KOPT-K1 (cell line): ENCODE results near the gene CACUL1.
"Not testable (repeated sequence)": the region's sequence is repeated elsewhere in the genome, so short reads cannot be mapped to it uniquely, and the experiment has no call there.

Experiments
- H3K27ac ChIP-seq: fragments of 200-600 bp; sonication (generic); 2 replicates; pipeline ENCODE4 v1.5.1; 2016; ENCODE audit warnings: antibody characterized with exemption, mild to moderate bottlenecking, low read depth, low read length; ENCODE audit not compliant: poor library complexity, severe bottlenecking
- H3K36me3 ChIP-seq: fragments of 200-600 bp; sonication (generic); 2 replicates; pipeline ENCODE4 v1.5.1; 2017; ENCODE audit warnings: antibody characterized with exemption, mild to moderate bottlenecking, low read length, moderate library complexity; ENCODE audit not compliant: insufficient read depth
- H3K9me3 ChIP-seq: fragments of 200-600 bp; sonication (generic); 2 replicates; pipeline ENCODE4 v1.5.1; 2017; ENCODE audit warnings: antibody characterized with exemption, low read length, mild to moderate bottlenecking; ENCODE audit not compliant: insufficient read depth, poor library complexity, severe bottlenecking

CACUL1 gene

DNA sequence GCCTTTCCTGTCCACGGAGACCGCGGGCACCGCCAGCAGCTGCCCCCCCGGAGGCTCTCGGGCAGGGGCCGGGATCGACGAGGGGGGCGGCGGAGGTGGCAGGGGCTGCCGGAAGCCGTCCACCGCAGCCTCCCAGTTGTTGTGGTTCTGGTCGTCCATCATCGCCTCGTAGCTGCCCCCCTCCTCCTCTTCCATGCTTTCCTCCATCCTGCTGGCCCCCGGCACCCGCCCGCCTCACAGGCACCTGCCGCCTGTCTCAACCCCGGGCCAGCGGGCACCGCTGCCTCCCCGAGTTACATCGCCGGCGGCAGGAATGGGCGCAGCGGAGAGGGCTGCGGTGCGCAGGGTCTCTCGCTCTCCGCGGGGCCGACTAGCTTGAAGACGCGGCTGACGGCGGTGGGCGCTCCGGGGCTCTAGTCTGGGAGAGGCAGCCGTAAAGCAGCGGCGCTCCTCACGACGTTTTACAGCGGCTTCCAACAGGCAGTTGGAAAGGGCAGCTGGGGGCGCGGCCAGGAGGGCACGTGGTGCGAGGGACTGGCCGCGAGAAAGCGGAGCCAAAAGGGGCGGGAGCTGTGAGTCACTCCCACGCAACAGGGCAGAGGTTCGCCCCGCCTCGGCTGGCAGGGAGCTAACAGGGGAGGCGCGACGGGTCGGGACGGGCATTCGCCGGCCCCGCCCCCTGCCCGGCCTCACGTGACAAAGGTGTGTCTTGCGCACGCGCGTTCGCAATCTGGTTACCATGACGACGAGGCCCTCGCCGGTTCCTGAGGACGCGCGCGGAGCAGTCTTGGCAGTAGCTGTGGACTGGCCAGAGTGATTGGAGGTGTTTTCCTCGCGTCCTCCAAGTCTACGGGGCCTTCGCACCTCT lies at the start of gene CACUL1:
Gene CACUL1 (minus strand): TSS at position 415 of the 868 bp plus-strand sequence. CDS start 208 bp downstream, at position 207.
- H3K36me3 ChIP-seq: no peaks in the 10 kb centered on the region
- H3K27ac ChIP-seq: peak within 1 kb of the TSS; percentile 79
- H3K9me3 ChIP-seq: no peaks in the 10 kb centered on the region

- Histone ChIP-seq H3K9me3 (no peaks in the 10 kb centered on the region), H3K27ac (no peak overlapping the region), H3K36me3 (no peaks in the 10 kb centered on the region)
These were observed 49.5 kb upstream of the CACUL1 start for GRCh38 chr10:118804262-118804773.

DNA sequence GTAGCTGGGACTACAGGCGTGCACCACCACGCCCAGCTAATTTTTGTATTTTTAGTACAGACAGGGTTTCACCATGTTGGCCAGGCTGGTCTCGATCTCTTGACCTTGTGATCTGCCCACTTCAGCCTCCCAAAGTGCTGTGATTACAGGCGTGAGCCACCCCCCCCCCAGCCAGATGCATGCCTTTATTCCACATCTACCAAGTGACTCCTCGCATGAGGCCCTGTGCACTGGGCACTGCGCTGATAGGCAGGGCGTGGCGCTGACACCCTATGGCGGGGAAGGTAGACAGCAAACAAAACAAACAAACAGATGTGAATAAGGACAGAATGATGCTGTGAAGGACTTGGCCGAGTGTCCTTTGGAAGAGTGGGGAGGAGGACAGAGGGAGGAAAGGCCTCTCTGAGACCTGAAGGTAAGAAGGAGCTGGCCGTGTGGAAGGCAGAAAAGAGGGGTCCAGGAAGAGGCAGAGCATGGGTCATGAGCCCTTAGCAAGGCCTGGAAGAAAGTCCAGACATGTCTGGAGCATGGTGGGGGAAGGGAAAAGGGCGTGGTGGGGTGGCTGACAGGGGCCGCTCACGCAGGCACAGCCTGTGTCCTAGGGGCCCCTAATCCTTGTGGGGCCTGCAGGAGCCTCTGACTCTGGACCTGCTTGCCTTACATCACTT lies 47.5 kb upstream of the CACUL1 start:
- H3K36me3 ChIP-seq: no peaks in the 10 kb centered on the region
- H3K9me3 ChIP-seq: no peaks in the 10 kb centered on the region
- H3K27ac ChIP-seq: no peak overlapping the region

DNA sequence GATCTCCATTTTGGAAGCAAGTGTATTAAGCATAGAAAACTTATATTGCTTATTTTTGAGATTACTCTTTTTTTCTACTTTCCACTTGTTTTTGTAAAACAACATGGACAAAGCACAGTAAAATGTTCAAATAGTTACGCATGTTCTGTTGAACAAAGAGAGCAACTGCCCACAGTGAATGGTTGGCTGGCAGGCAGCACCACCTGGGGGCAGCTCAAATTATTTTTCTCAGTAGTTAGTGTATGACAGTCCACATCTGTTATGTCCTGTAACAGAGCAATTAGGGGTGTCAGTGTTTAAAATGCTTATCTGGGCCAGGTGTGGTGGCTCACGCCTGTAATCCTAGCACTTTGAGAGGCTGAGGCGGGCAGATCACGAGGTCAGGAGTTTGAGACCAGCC lies 46.1 kb upstream of the CACUL1 start:
- no peak overlapping the region for H3K27ac ChIP-seq
- H3K9me3 ChIP-seq: no peaks in the 10 kb centered on the region
- no peaks in the 10 kb centered on the region for H3K36me3 ChIP-seq

DNA sequence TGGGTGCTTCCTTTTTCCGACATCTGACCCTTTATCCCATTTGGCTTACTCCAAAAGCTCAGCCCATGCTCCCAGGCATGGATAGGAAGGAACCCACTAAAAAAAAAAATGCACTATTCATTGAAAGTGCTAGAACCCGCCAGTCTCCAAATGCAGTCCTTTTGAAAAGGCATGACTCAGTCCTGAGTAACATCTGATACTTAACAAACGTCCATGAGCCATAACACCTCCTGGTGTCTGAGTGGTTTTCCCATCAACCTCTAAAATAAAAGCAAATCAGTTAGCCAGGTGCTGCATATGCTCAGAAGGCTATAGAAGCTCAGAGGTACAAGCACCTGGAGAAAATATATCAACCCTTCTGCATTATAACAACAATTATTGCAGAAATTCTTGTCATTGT lies 45.0 kb upstream of the CACUL1 start:
- H3K27ac ChIP-seq: no peak overlapping the region
- no peaks in the 10 kb centered on the region for H3K36me3 ChIP-seq

GRCh38 chr10:118798231-118798662 lies 43.5 kb upstream of the CACUL1 start:
- Histone ChIP-seq H3K27ac (no peak overlapping the region), H3K9me3 (no peaks in the 10 kb centered on the region), H3K36me3 (no peaks in the 10 kb centered on the region)

More for the DNA sequence above, 45.0 kb upstream of the CACUL1 start:
- H3K9me3 ChIP-seq: no peaks in the 10 kb centered on the region

DNA sequence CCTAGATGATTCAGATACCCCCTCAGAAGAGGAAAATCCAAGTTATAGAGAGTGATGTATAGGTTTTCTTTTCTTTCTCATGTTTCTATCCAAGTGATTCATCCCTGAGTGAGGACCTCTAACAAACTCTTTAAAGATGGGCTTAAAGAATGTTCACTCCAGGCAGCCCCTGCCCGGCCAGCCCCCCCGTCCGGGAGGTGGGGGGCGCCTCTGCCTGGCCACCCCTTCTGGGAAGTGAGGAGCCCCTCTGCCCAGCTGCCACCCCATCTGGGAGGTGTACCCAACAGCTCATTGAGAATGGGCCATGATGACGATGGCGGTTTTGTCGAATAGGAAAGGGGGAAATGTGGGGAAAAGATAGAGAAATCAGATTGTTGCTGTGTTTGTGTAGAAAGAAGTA lies 40.2 kb upstream of the CACUL1 start:
- not testable (repeated sequence) for H3K27ac ChIP-seq, H3K9me3 ChIP-seq, H3K36me3 ChIP-seq

DNA sequence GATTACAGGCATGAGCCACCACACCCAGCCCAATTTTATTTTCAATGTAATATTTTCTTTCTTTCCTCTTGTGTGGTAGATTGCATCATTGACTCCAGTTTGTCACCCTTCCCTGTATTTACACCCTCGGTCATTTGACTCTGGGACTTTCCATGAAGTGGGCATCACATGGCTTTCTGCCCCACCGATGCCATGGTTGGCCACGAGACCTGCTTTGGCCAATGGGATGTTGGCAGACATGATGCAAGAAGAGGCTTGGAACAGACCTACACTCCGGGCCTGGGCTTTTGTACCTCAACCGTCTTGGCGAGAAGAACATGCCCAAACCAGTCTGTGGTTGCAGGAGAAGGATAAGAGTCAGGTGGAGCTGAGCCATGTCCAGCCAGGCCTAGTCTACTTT lies 38.8 kb upstream of the CACUL1 start:
- no peak overlapping the region for H3K27ac ChIP-seq
- H3K9me3 ChIP-seq: peaks cover 5% of the 10 kb centered on the region
- no peaks in the 10 kb centered on the region for H3K36me3 ChIP-seq

- Histone ChIP-seq H3K27ac (no peak overlapping the region), H3K36me3 (no peaks in the 10 kb centered on the region), H3K9me3 (peaks cover 5% of the 10 kb centered on the region)
These were observed 37.8 kb upstream of the CACUL1 start for GRCh38 chr10:118792526-118792925.

DNA sequence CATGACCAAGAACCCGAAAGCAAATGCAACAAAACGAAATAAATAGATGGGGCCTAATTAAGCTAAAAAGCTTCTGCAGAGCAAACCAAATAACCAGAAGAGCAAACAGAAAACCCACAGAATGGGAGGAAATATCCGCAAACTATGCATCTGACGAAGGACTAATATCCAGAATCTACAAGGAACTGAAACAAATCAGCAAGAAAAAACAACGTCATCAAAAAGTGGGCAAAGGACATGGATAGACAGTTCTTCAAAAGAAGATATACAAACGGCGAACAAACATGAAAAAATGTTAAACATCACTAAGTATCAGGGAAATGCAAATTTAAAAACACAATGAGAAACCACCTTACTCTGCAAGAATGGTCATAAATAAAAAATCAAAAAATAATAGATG lies 35.3 kb upstream of the CACUL1 start:
- Histone ChIP-seq H3K27ac (no peak overlapping the region), H3K36me3 (no peaks in the 10 kb centered on the region), H3K9me3 (peaks cover 5% of the 10 kb centered on the region)

DNA sequence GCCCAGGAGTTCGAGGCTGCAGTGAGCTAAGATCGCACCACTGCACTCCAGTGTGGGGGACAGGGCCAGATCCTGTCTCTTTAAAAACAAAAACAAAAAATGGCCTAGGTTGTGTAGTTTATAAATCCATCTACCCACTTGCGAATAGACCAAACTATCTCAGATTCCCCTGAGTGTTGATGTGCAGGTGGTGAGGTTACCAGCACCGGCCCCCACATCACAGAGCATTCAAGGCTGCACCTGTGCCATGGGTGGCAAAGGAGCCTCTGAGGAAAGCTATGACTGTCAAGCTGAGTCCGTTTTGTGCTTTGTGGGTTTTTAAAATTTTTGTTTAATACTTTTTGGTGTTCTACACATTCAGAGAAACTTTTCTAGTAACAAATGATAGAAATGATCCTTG lies 30.8 kb upstream of the CACUL1 start:
- Histone ChIP-seq H3K27ac (peak overlapping the region; percentile 27), H3K36me3 (no peaks in the 10 kb centered on the region), H3K9me3 (peaks cover 5% of the 10 kb centered on the region)

- Histone ChIP-seq H3K27ac (peak overlapping the region; percentile 26), H3K36me3 (no peaks in the 10 kb centered on the region), H3K9me3 (peaks cover 2% of the 10 kb centered on the region)
These were observed 29.2 kb upstream of the CACUL1 start for GRCh38 chr10:118783776-118784545.

DNA sequence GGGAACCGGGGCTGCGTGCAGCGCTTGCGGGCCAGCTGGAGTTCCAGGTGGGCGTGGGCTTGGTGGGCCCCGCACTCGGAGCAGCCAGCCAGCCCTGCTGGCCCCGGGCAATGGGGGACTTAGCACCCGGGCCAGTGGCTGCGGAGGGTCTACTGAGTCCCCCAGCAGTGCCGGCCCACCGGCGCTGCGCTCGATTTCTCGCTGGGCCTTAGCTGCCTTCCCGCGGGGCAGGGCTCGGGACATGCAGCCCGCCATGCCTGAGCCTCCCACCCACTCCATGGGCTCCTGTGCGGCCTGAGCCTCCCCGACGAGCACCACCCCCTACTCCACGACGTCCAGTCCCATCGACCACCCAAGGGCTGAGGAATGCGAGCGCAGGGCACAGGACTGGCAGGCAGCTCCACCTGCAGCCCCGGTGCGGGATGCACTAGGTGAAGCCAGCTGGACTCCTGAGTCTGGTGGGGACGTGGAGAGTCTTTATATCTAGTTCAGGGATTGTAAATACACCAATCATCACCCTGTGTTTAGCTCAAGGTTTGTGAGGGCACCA lies 28.2 kb upstream of the CACUL1 start:
- H3K9me3 ChIP-seq, H3K36me3 ChIP-seq, H3K27ac ChIP-seq: not testable (repeated sequence)

- Histone ChIP-seq H3K9me3 (peaks cover 7% of the 10 kb centered on the region), H3K27ac (no peak overlapping the region), H3K36me3 (no peaks in the 10 kb centered on the region)
These were observed 26.8 kb upstream of the CACUL1 start for GRCh38 chr10:118781541-118781940.

DNA sequence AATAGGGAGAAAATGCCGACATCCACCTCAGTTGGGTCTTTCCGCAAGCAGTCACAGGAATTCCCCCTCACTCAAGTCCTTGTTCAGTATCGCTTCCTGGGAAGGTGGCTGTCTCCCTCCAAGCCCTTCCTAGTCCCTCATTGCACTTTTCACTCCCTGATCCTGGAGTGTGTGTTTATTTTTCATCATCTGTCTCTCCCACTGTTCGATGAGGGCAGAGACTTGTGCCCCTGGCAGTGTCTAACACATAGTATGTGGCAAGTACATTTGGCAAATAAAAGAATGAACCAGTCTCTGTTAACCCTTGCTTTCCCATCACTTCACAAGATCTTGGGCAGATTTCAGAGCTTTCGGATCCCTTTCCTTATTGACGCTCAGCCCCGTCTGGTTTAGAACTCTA lies 24.0 kb upstream of the CACUL1 start:
- no peak overlapping the region for H3K27ac ChIP-seq
- no peaks in the 10 kb centered on the region for H3K36me3 ChIP-seq
- H3K9me3 ChIP-seq: peaks cover 13% of the 10 kb centered on the region
